Suprapubic skin (tissue), 4 donors: ENCODE results near the gene CUL1. TPM values are rescaled to one million over a fixed set of nuclear protein-coding genes. Genes with fewer than 3 reads are reported as not detected.

Experiments
- DNase-seq, 2 donors: peaks; one replicate each; pipeline ENCODE4 v3.0.0-alpha.2; 2019; ENCODE audit warnings: low spot score in 2 of 2
- H3K27ac ChIP-seq: fragments of 200-600 bp; sonication (generic); one replicate; pipeline ENCODE4 v1.5.1; 2019
- H3K27me3 ChIP-seq: fragments of 200-600 bp; sonication (generic); one replicate; pipeline ENCODE4 v1.5.1; 2019
- H3K36me3 ChIP-seq: fragments of 200-600 bp; sonication (generic); one replicate; pipeline ENCODE4 v1.5.1; 2019
- H3K4me1 ChIP-seq: fragments of 200-600 bp; sonication (generic); one replicate; pipeline ENCODE4 v1.5.1; 2019
- H3K4me3 ChIP-seq: fragments of 200-600 bp; sonication (generic); one replicate; pipeline ENCODE4 v1.5.1; 2019; ENCODE audit warnings: mild to moderate bottlenecking
- H3K9me3 ChIP-seq: fragments of 200-600 bp; sonication (generic); one replicate; pipeline ENCODE4 v1.5.1; 2019
- CTCF ChIP-seq, 2 donors: fragments of 200-600 bp in 1 of 2; fragments of 450-650 bp in 1 of 2; sonication (generic) in 1 of 2; IDR thresholded peaks; one replicate each; pipeline ENCODE4 v1.5.1; 2016 to 2019; ENCODE audit warnings: antibody characterized with exemption in 2 of 2, mild to moderate bottlenecking in 1 of 2, moderate library complexity in 1 of 2
- EP300 ChIP-seq: sonication (generic); formaldehyde crosslinking; IDR thresholded peaks from one replicate; pipeline ENCODE4 v1.6.1; 2017; ENCODE audit warnings: antibody characterized with exemption
- POLR2A ChIP-seq, 2 donors: fragments of 450-650 bp; IDR thresholded peaks; one replicate each; pipeline ENCODE4 v1.6.1; 2017; ENCODE audit warnings: antibody characterized with exemption in 2 of 2, mild to moderate bottlenecking in 2 of 2, moderate library complexity in 2 of 2
- POLR2AphosphoS5 ChIP-seq, 3 donors: sonication (generic); formaldehyde crosslinking; IDR thresholded peaks; one replicate each; pipeline ENCODE4 v1.6.1; 2017; ENCODE audit warnings: antibody characterized with exemption in 3 of 3
- WGBS: methylation state at CpG from one replicate; pipeline ENCODE4 v1.1.5; 2018; 5-methylcytosine and 5-hydroxymethylcytosine counted together
- total RNA-seq, 4 donors: library from RNA; depleted of rRNA; stranded (reverse); fragments of >200 nt; gene quantifications; one replicate each; pipeline ENCODE4 v1.1.0, GENCODE V29; 2016

The CUL1 gene
- total RNA-seq, 4 donors from 2014 or later = 49.6 to 63.0 (median 56.6) TPM

DNA sequence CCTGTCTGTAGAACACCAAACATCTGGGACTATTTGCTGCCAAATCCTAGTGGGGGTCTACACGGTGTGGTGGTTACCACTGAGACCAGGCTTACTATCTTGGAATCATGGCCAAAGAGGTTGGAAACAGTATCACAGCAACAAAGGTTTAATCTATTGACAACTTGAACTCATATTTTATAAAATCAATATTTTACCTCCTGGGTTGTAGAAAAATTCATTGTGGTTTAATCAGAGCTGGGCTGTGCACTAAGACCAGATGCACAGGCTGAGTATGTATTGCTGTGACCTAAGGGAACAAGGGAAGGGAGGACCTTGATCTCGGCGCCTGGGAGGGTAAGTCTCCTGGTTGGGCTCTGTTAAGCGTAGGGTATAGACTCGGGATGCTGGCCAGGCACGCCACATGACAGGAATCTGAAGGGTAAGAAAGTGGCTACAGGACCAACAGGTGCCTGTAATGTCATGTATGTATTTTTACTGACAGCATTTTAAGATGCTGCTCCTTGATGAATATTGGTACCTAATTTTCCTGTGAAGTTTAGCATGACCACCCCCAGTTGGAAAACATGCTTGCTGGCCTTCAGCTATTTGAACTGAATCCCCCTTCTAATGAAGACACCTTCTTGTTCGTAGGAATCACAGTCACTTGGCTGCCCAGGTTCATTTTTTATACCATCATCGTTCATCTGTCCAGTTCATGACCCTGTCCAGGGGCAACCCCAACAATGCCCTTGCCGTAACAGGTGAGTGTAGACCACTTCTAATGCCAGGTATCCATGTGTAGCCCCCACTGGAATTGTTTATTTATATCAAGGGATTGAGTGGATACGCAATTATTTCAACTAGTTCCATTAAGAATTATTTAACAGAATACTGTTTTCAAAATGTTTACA lies 105.9 kb downstream of the CUL1 start:
- no peaks in the 10 kb centered on the region for H3K27me3 ChIP-seq
- WGBS = 86% methylated on average over 10 of the region's 10 CpGs
- H3K9me3 ChIP-seq = no peaks in the 10 kb centered on the region
- TF ChIP-seq POLR2AphosphoS5 (IDR thresholded peaks at IDR 0.05) (no peak), POLR2A (IDR thresholded peaks at IDR 0.05) (no peak), EP300 (no peak), CTCF (IDR thresholded peaks at IDR 0.05) (no peak)
- no peak overlapping the region for H3K4me3 ChIP-seq
- H3K36me3 ChIP-seq = peaks cover 57% of the 10 kb centered on the region
- DNase-seq = no peak
- no peaks in the 10 kb centered on the region for H3K4me1 ChIP-seq
- no peak overlapping the region for H3K27ac ChIP-seq

GRCh38 chr7:148806187-148806586 lies 107.5 kb downstream of the CUL1 start:
- Histone ChIP-seq H3K36me3 (peaks cover 56% of the 10 kb centered on the region), H3K27me3 (no peaks in the 10 kb centered on the region), H3K4me3 (no peak overlapping the region), H3K27ac (no peak overlapping the region), H3K4me1 (no peaks in the 10 kb centered on the region), H3K9me3 (no peaks in the 10 kb centered on the region)
- no peak for DNase-seq
- TF ChIP-seq EP300 = no peak
- no peak for TF ChIP-seq POLR2AphosphoS5 (IDR thresholded peaks at IDR 0.05)
- TF ChIP-seq CTCF (IDR thresholded peaks at IDR 0.05) = no peak
- no peak for TF ChIP-seq POLR2A (IDR thresholded peaks at IDR 0.05)
- 87% methylated on average over 7 of the region's 7 CpGs for WGBS

DNA sequence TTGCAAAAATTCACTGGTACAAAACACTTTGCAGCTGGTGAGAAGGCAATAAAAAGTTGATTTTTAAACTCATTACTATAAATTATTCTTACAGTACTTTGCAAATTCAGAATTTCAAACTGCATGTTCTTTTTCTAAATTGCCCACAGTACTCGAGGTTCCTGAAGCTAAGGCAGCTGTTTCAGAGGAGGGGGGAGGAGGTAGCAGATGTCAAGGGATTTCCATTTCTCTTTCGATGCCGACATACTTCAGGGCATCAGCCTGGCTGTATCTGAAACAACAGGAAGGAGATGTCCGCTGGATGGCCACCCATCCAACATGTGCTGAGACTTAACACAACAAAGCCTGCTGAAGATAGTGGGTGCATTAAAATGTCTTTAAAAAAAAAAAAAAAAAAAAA lies 108.7 kb downstream of the CUL1 start:
- WGBS = 65% methylated on average over 4 of the region's 4 CpGs
- H3K36me3 ChIP-seq = peaks cover 47% of the 10 kb centered on the region
- no peak for DNase-seq
- no peaks in the 10 kb centered on the region for H3K27me3 ChIP-seq
- no peak overlapping the region for H3K4me3 ChIP-seq
- H3K4me1 ChIP-seq = no peaks in the 10 kb centered on the region
- no peaks in the 10 kb centered on the region for H3K9me3 ChIP-seq
- H3K27ac ChIP-seq = no peak overlapping the region
- TF ChIP-seq EP300 (no peak), POLR2A (IDR thresholded peaks at IDR 0.05) (no peak), CTCF (IDR thresholded peaks at IDR 0.05) (no peak), POLR2AphosphoS5 (IDR thresholded peaks at IDR 0.05) (no peak)

GRCh38 chr7:148809856-148810255 lies 111.2 kb downstream of the CUL1 start:
- DNase-seq = no peak
- H3K27me3 ChIP-seq = no peaks in the 10 kb centered on the region
- no peaks in the 10 kb centered on the region for H3K4me1 ChIP-seq
- 74% methylated on average over 4 of the region's 4 CpGs for WGBS
- TF ChIP-seq EP300 = no peak
- TF ChIP-seq CTCF (IDR thresholded peaks at IDR 0.05) = no peak
- TF ChIP-seq POLR2A (IDR thresholded peaks at IDR 0.05) = no peak
- no peak for TF ChIP-seq POLR2AphosphoS5 (IDR thresholded peaks at IDR 0.05)
- no peak overlapping the region for H3K27ac ChIP-seq
- H3K9me3 ChIP-seq = no peaks in the 10 kb centered on the region
- H3K4me3 ChIP-seq = no peak overlapping the region
- peaks cover 48% of the 10 kb centered on the region for H3K36me3 ChIP-seq

DNA sequence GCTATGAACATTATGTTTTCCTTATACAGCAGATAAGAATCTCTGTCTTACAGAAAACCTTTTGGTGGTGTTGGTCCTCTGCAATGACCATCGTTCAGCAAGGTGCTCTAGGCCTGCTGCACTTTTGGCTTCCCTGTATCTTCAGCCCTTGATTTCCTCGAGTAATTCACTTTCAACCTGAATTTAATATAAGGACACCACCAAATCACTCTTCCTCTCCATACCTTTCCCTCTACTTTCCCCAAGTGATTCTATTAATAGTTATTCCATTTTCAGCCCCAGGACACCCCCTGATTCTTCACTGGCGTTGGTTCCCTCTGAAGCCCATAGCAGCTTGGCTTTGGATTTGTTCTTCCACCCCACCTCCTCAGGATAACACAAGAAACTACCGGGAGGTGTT lies 113.2 kb downstream of the CUL1 start:
- Histone ChIP-seq H3K36me3 (peaks cover 58% of the 10 kb centered on the region), H3K27me3 (no peaks in the 10 kb centered on the region), H3K4me1 (no peaks in the 10 kb centered on the region), H3K27ac (no peak overlapping the region), H3K9me3 (no peaks in the 10 kb centered on the region), H3K4me3 (no peak overlapping the region)
- no peak for DNase-seq
- TF ChIP-seq POLR2A (IDR thresholded peaks at IDR 0.05) (no peak), EP300 (no peak), CTCF (IDR thresholded peaks at IDR 0.05) (no peak), POLR2AphosphoS5 (IDR thresholded peaks at IDR 0.05) (no peak)
- WGBS = 89% methylated on average over 4 of the region's 4 CpGs
